GM06990 (cell line): ENCODE data around the gene RNLS.

ENCODE experiments used
- DNase-seq: peaks from one replicate; pipeline ENCODE4 v3.0.0-alpha.2; 2011; ENCODE audit not compliant: insufficient read length; ENCODE audit errors: extremely low read depth
- H3K27me3 ChIP-seq: replicated peaks from 2 replicates; pipeline ENCODE4 v1.6.0; 2011; ENCODE audit warnings: low read length; ENCODE audit not compliant: control insufficient read depth, insufficient read depth
- H3K36me3 ChIP-seq: 2 replicates; pipeline ENCODE4 v1.5.1; 2011; ENCODE audit warnings: low read length; ENCODE audit not compliant: control insufficient read depth, insufficient read depth
- H3K4me3 ChIP-seq: replicated peaks from 2 replicates; pipeline ENCODE4 v1.5.1; 2011; ENCODE audit warnings: low read depth, mild to moderate bottlenecking, control low read depth, low read length
- TF ChIP-seq, protein P1 (sequence below): IDR thresholded peaks from 2 replicates; pipeline ENCODE4 v1.5.1; 2011; ENCODE audit warnings: low read length, control low read depth, mild to moderate bottlenecking, inconsistent platforms; ENCODE audit not compliant: insufficient read depth, poor library complexity, severe bottlenecking

Gene RNLS

DNA sequence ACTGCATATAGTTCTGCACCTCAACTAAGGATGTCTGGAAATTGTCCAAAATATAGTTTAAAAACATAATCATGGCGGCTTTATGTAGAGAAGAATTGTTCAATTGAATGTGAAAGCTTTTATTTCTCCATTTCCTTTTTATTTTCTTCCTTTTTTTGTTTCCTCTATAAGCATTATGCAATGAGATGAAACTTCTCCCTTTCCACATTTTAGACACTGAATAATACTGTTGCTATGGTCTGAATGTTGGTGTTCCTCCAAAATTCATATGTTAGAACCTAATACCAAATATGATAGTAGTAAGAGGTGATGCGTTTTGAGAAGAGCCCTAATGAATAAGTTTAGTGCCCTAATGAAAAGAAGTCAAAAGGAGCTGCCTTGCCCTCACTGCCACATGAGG is 175.0 kb downstream of the RNLS start:
- TF ChIP-seq, protein P1, sequence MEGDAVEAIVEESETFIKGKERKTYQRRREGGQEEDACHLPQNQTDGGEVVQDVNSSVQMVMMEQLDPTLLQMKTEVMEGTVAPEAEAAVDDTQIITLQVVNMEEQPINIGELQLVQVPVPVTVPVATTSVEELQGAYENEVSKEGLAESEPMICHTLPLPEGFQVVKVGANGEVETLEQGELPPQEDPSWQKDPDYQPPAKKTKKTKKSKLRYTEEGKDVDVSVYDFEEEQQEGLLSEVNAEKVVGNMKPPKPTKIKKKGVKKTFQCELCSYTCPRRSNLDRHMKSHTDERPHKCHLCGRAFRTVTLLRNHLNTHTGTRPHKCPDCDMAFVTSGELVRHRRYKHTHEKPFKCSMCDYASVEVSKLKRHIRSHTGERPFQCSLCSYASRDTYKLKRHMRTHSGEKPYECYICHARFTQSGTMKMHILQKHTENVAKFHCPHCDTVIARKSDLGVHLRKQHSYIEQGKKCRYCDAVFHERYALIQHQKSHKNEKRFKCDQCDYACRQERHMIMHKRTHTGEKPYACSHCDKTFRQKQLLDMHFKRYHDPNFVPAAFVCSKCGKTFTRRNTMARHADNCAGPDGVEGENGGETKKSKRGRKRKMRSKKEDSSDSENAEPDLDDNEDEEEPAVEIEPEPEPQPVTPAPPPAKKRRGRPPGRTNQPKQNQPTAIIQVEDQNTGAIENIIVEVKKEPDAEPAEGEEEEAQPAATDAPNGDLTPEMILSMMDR = no peak
- H3K4me3 ChIP-seq = no peak overlapping the region
- no peaks in the 10 kb centered on the region for H3K36me3 ChIP-seq
- no peaks in the 10 kb centered on the region for H3K27me3 ChIP-seq
- DNase-seq = no peak

DNA sequence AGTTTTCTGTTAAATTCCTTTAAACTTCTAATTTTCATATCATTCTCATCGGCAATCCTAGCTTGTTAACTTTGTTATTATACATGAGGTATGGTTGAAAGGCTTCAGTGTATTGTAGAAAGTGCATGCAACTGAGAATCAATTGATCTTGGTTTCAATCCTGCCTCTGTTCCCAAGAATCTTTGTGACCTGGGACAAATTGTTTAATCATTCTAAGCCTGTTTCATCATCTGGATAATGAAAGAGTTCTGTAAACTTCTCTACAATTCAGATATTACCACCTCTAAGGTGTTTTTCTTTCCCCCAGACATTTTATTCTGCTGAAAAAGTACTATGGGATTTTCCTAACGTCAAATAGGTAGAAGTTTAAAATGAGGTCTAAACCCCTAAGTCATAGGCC is 179.0 kb downstream of the RNLS start:
- TF ChIP-seq, protein P1 = no peak
- Histone ChIP-seq H3K36me3 (no peaks in the 10 kb centered on the region), H3K4me3 (no peak overlapping the region), H3K27me3 (no peaks in the 10 kb centered on the region)
- DNase-seq = no peak

DNA sequence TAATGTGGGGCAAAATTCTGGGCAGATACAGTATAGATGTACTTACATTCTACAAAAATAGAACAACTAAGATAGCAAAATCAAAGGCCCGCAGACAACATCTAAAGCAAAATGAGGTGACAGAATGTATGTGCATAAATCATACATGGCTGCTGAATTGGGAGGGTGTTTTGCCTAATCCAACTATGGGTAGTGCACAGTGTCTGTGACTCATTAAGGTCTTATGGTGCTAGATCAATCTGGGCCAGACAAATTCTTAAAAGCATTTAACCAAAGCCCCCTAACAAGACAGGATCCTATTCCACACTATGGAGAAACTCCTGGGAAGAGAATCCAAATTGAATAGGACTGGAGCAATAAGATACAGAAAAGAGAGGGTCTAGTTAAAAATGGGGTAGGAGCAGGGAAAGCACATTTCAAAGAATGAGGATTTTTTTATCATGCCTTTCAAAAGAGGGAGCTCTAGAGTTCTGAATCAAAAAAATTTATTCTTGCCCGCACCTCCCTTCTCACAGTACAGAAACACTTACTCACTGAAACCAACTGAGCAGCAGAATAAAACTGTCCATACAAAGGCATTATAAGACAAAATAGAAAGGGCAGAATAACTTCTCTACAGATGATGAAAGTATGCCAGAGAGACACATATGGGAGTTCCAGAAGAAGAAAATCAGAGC is 181.3 kb downstream of the RNLS start:
- DNase-seq = no peak
- H3K36me3 ChIP-seq = no peaks in the 10 kb centered on the region
- no peaks in the 10 kb centered on the region for H3K27me3 ChIP-seq
- TF ChIP-seq, protein P1 = peak; percentile 26
- no peak overlapping the region for H3K4me3 ChIP-seq

DNA sequence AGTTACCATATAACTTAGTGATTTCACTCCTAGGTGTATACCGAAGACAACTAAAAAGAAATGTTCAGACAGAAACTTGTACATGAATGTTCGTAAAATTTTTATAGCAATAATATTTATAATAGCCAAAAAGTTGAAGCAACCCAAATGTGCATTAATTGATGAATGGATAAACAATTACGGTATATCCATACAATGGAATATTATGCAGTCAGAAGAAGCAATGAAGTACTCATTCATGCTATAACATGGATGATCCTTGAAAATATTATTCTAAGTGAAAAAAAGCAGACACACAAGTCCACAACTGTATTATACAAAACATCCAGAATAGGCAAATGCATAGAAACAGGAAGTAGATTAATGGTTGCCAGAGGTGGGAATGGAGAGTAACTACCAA is 183.9 kb downstream of the RNLS start:
- no peaks in the 10 kb centered on the region for H3K27me3 ChIP-seq
- no peak for DNase-seq
- TF ChIP-seq, protein P1 = no peak

DNA sequence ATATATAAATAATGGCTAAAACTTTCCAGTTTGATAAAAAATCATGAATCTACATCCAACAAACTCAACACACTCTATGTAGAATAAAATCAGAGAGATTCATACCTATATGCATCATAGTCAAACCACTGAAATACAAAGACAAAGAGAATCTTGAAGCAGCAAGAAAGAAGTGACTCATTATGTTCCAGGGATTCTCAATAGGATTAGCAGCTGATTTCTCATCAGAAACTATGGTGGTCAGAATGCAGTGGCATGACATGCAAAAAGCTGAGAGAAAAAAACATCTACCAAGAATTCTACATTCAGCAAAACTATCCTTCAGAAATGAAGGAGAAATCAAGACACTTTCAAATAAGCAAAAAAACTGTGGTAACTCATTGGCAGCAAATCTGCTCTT is 187.4 kb downstream of the RNLS start:
- no peak for DNase-seq
- no peaks in the 10 kb centered on the region for H3K36me3 ChIP-seq
- H3K4me3 ChIP-seq = no peak overlapping the region
- no peaks in the 10 kb centered on the region for H3K27me3 ChIP-seq
- TF ChIP-seq, protein P1 = no peak

More for the DNA sequence above, 183.9 kb downstream of the RNLS start:
- H3K4me3 ChIP-seq = no peak overlapping the region
- H3K36me3 ChIP-seq = no peaks in the 10 kb centered on the region

DNA sequence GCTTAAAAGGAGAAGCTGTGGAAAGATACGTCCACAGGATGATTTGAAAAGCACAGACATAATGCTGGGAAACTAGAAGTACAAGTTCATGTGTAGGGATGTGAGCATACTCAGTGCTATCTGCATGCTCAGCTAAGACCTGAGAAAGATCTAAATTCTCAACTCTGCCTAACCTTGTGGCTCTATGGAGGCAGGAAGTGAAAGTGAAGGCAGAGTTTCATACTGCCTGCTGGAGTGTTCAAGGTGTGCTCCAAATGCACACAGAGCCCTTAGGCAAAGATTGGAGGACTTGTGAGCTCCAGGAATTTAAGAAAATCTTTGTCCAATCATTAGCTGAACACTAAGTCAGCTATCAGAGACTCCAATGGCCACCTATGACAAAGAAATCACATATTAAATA is 190.9 kb downstream of the RNLS start:
- H3K27me3 ChIP-seq = no peaks in the 10 kb centered on the region
- peak; percentile 63 for DNase-seq
- H3K36me3 ChIP-seq = no peaks in the 10 kb centered on the region
- H3K4me3 ChIP-seq = no peak overlapping the region
- TF ChIP-seq, protein P1 = no peak
